IMR-90 (cell line): Measurements from ENCODE around the gene RAB40C. TPM values are rescaled to one million over a fixed set of nuclear protein-coding genes. Genes with fewer than 3 reads are reported as not detected.

Experiments used
- ATAC-seq: fragments of 200-7000 bp; cut with Tn5 transposase; 2 replicates; pipeline ENCODE4 v1.9.1; 2020; ENCODE audit warnings: low read depth, mild to moderate bottlenecking, moderate library complexity
- BruUV-seq: library from RNA; stranded (reverse); fragments of 400-500 nt; replicated peaks from 2 replicates; lab custom pipeline; 2021; lab: Mats Ljungman, UMichigan
- CTCF ChIA-PET: fragments of 300-600 bp; formaldehyde crosslinking; extraction: SDS; loops from one replicate; lab custom pipeline; 2021; ENCODE audit warnings: antibody characterized with exemption; lab: Yijun Ruan, JAX
- POLR2A ChIA-PET: fragments of 300-600 bp; sonication (Branson Sonifier 250); formaldehyde crosslinking; loops from one replicate; lab custom pipeline; 2022; ENCODE audit warnings: antibody characterized with exemption; ENCODE audit not compliant: unreplicated experiment; lab: Charles Lee
- DNase-seq: peaks from one replicate; pipeline ENCODE4 v3.0.0; 2013
- H2AFZ ChIP-seq: replicated peaks from 2 replicates; pipeline ENCODE3; 2013; ENCODE audit warnings: low read length, mild to moderate bottlenecking; ENCODE audit not compliant: poor library complexity
- H2AK5ac ChIP-seq: 2 replicates; pipeline ENCODE4 v1.6.1; 2013; ENCODE audit warnings: low read depth, low read length, inconsistent platforms
- H2AK9ac ChIP-seq: replicated peaks from 2 replicates; pipeline ENCODE3; 2013; ENCODE audit warnings: mild to moderate bottlenecking, low read depth, low read length, moderate library complexity; ENCODE audit not compliant: poor library complexity
- H2BK120ac ChIP-seq: 2 replicates; pipeline ENCODE4 v1.6.1; 2013; ENCODE audit warnings: low read depth, low read length, inconsistent platforms
- H2BK15ac ChIP-seq: 3 replicates; pipeline ENCODE4 v1.6.1; 2013; ENCODE audit warnings: low read depth, low read length, inconsistent platforms
- H2BK20ac ChIP-seq: 2 replicates; pipeline ENCODE4 v1.6.1; 2013; ENCODE audit warnings: low read depth, mild to moderate bottlenecking, inconsistent platforms, low read length, moderate library complexity
- H2BK5ac ChIP-seq: 2 replicates; pipeline ENCODE4 v1.6.1; 2013; ENCODE audit warnings: mild to moderate bottlenecking, low read depth, low read length, inconsistent platforms; ENCODE audit not compliant: poor library complexity, severe bottlenecking
- H3K14ac ChIP-seq: replicated peaks from 2 replicates; pipeline ENCODE4 v1.6.1; 2013; ENCODE audit warnings: low read depth, low read length, inconsistent platforms
- H3K18ac ChIP-seq: 2 replicates; pipeline ENCODE4 v1.6.1; 2013; ENCODE audit warnings: low read depth, low read length, control low read depth
- H3K23ac ChIP-seq: 2 replicates; pipeline ENCODE4 v1.6.1; 2013; ENCODE audit warnings: low read depth, low read length, inconsistent platforms
- H3K27ac ChIP-seq: 2 replicates; pipeline ENCODE4 v1.5.1; 2013; ENCODE audit warnings: mild to moderate bottlenecking, control low read depth, low read length; ENCODE audit not compliant: insufficient read depth
- H3K27me3 ChIP-seq: 2 replicates; pipeline ENCODE4 v1.6.1; 2013; ENCODE audit warnings: low read length; ENCODE audit not compliant: control insufficient read depth, insufficient read depth
- H3K36me3 ChIP-seq: 2 replicates; pipeline ENCODE4 v1.6.1; 2013; ENCODE audit warnings: low read length, mixed read lengths; ENCODE audit not compliant: control insufficient read depth, insufficient read depth
- H3K4ac ChIP-seq: 2 replicates; pipeline ENCODE4 v1.6.1; 2013; ENCODE audit warnings: low read depth, low read length, inconsistent platforms
- H3K4me1 ChIP-seq: 2 replicates; pipeline ENCODE4 v1.6.1; 2013; ENCODE audit warnings: low read length, mixed read lengths; ENCODE audit not compliant: control insufficient read depth, insufficient read depth
- H3K4me2 ChIP-seq: 2 replicates; pipeline ENCODE4 v1.6.1; 2013; ENCODE audit warnings: low read depth, mild to moderate bottlenecking, control low read depth, low read length, moderate library complexity
- H3K4me3 ChIP-seq: 2 replicates; pipeline ENCODE4 v1.5.1; 2013; ENCODE audit warnings: low read depth, mild to moderate bottlenecking, control low read depth, low read length, moderate library complexity; ENCODE audit not compliant: insufficient read depth
- H3K56ac ChIP-seq: 2 replicates; pipeline ENCODE4 v1.6.1; 2013; ENCODE audit warnings: low read length, inconsistent platforms; ENCODE audit not compliant: insufficient read depth; ENCODE audit errors: extremely low read depth
- H3K79me1 ChIP-seq, 2 experiments: 2 replicates each; pipeline ENCODE4 v1.6.1; 2013; ENCODE audit warnings: low read length in 2 of 2, inconsistent platforms in 1 of 2, low read depth in 1 of 2
- H3K9ac ChIP-seq: 2 replicates; pipeline ENCODE4 v1.6.1; 2013; ENCODE audit warnings: low read depth, low read length, control low read depth
- H3K9me1 ChIP-seq: 2 replicates; pipeline ENCODE4 v1.6.1; 2013; ENCODE audit warnings: low read length, inconsistent platforms; ENCODE audit not compliant: insufficient read depth
- H3K9me3 ChIP-seq: 2 replicates; pipeline ENCODE4 v1.6.1; 2013; ENCODE audit warnings: low read length; ENCODE audit not compliant: control insufficient read depth, insufficient read depth
- H4K20me1 ChIP-seq: 2 replicates; pipeline ENCODE4 v1.6.1; 2013; ENCODE audit warnings: low read length, inconsistent platforms; ENCODE audit not compliant: insufficient read depth
- H4K5ac ChIP-seq: 2 replicates; pipeline ENCODE4 v1.6.1; 2013; ENCODE audit warnings: mild to moderate bottlenecking, low read depth, low read length, control low read depth
- H4K8ac ChIP-seq, 2 experiments: 2 replicates each; pipeline ENCODE4 v1.6.1; 2013; ENCODE audit warnings: low read depth in 2 of 2, low read length in 2 of 2, control low read depth in 1 of 2, inconsistent platforms in 1 of 2
- H4K91ac ChIP-seq: 2 replicates; pipeline ENCODE4 v1.6.1; 2013; ENCODE audit warnings: low read depth, low read length, inconsistent platforms; ENCODE audit not compliant: insufficient read depth
- BHLHE40 ChIP-seq: fragments of 150-350 bp; IDR thresholded peaks from 2 replicates; pipeline ENCODE4 v1.6.1; 2016; ENCODE audit warnings: mild to moderate bottlenecking, low read depth, low read length
- CEBPB ChIP-seq: IDR thresholded peaks from 2 replicates; pipeline ENCODE4 v1.6.1; 2012; ENCODE audit warnings: low read depth, low read length, improper control_type of control experiment
- CHD1 ChIP-seq: IDR thresholded peaks from 2 replicates; pipeline ENCODE4 v1.6.1; 2012; ENCODE audit warnings: low read depth, low read length, improper control_type of control experiment
- CTCF ChIP-seq: conservative IDR thresholded peaks from 2 replicates; pipeline ENCODE4 v1.5.1; 2012; ENCODE audit warnings: mild to moderate bottlenecking, low read depth, low read length, improper control_type of control experiment
- ELK1 ChIP-seq: fragments of 150-350 bp; IDR thresholded peaks from 2 replicates; pipeline ENCODE4 v1.6.1; 2016; ENCODE audit warnings: low read depth, mild to moderate bottlenecking, low read length, moderate library complexity, borderline replicate concordance
- FOS ChIP-seq: fragments of 150-350 bp; IDR thresholded peaks from 2 replicates; pipeline ENCODE4 v1.6.1; 2016; ENCODE audit warnings: low read depth, low read length
- MAZ ChIP-seq: IDR thresholded peaks from 2 replicates; pipeline ENCODE4 v1.6.1; 2012; ENCODE audit warnings: low read depth, mild to moderate bottlenecking, low read length, improper control_type of control experiment, moderate library complexity, borderline replicate concordance
- MXI1 ChIP-seq: IDR thresholded peaks from 2 replicates; pipeline ENCODE4 v1.6.1; 2012; ENCODE audit warnings: low read depth, mild to moderate bottlenecking, low read length, moderate library complexity, borderline replicate concordance
- NFE2L2 ChIP-seq: fragments of 150-350 bp; IDR thresholded peaks from 2 replicates; pipeline ENCODE4 v1.6.1; 2016; ENCODE audit warnings: low read depth, mild to moderate bottlenecking, low read length
- POLR2A ChIP-seq: IDR thresholded peaks from 2 replicates; pipeline ENCODE4 v1.6.1; 2012; ENCODE audit warnings: mild to moderate bottlenecking, low read depth, low read length
- RAD21 ChIP-seq: IDR thresholded peaks from 2 replicates; pipeline ENCODE4 v1.6.1; 2012; ENCODE audit warnings: low read length, improper control_type of control experiment
- RCOR1 ChIP-seq: IDR thresholded peaks from 2 replicates; pipeline ENCODE4 v1.6.1; 2012; ENCODE audit warnings: mild to moderate bottlenecking, low read length, improper control_type of control experiment; ENCODE audit not compliant: insufficient replicate concordance
- USF2 ChIP-seq: fragments of 150-350 bp; IDR thresholded peaks from 2 replicates; pipeline ENCODE4 v1.6.1; 2017; ENCODE audit warnings: mild to moderate bottlenecking, antibody characterized with exemption, low read length, low read depth
- WGBS, 2 experiments: methylation state at CpG; one replicate each; pipeline versions ENCODE4 v1.1.5 to v1.1.7; 2013; ENCODE audit warnings: missing lambda C conversion rate in 2 of 2; ENCODE audit not compliant: insufficient read length in 1 of 2; ENCODE audit errors: extremely low coverage in 2 of 2; 5-methylcytosine and 5-hydroxymethylcytosine counted together
- dilution Hi-C: fragments of 300-500 bp; cut with HindIII; formaldehyde crosslinking; loops from one replicate; pipeline ENCODE4 v1.14.3; 2018; ENCODE audit warnings: low sequenced_read_pairs; ENCODE audit not compliant: unreplicated experiment
- in situ Hi-C: fragments of 300-500 bp; cut with MboI; formaldehyde crosslinking; loops from 3 replicates; pipeline ENCODE4 v1.14.3; 2019; ENCODE audit warnings: low sequenced_read_pairs, inconsistent platforms, mixed read lengths
- intact Hi-C: fragments of 100-400 bp; cut with micrococcal nuclease; formaldehyde crosslinking; loops from 2 replicates; pipeline ENCODE4 v1.10.0; 2022
- polyA plus RNA-seq, 3 experiments: library from polyadenylated mRNA; depleted of rRNA; stranded (reverse); fragments of >200 nt; gene quantifications; 2 replicates each; pipeline ENCODE4 v1.2.3, GENCODE V29; 2012; ENCODE audit warnings: low replicate concordance in 1 of 3
- total RNA-seq: library from RNA; depleted of rRNA; stranded (reverse); fragments of >200 nt; gene quantifications from 2 replicates; pipeline ENCODE4 v1.2.3, GENCODE V29; 2012

The RAB40C gene
- total and polyA plus RNA-seq, 2 of the 4 experiments (the other 2 are of a cell fraction), result 6.8 to 13.7 TPM

- no peak for TF ChIP-seq CTCF
Measured at GRCh38 chr16:543301-544164, 46.3 kb upstream of the RAB40C start (continued).

GRCh38 chr16:544517-544916 is 45.3 kb upstream of the RAB40C start:
- H3K79me1 ChIP-seq, result peaks cover 4 to 35% of the 10 kb centered on the region in 2 experiments; a peak in 3 of 4 replicates
- ChIA-PET CTCF (no interaction called here), POLR2A (no interaction called here)
- H4K5ac ChIP-seq, result no peak overlapping the region
- in situ Hi-C loops (no loop called here), dilution Hi-C loops (no loop called here), intact Hi-C loops (no loop called here)
- no peak overlapping the region for H3K27ac ChIP-seq
- peaks cover 10% of the 10 kb centered on the region for H3K4me1 ChIP-seq
- WGBS, 2 experiments, result 93% methylated on average over 19 of the region's 46 CpGs; no CpG with 5 or more reads in 1 of the 2 experiments
- no peak for ATAC-seq
- H4K8ac ChIP-seq, result no peak overlapping the region
- no peak overlapping the region for H2AFZ ChIP-seq
- peaks cover 59% of the 10 kb centered on the region for H4K20me1 ChIP-seq
- H3K56ac ChIP-seq, result no peak overlapping the region
- no peak overlapping the region for H2BK5ac ChIP-seq
- no peak overlapping the region for H2AK5ac ChIP-seq
- no peaks in the 10 kb centered on the region for H3K9me3 ChIP-seq
- H2BK20ac ChIP-seq, result no peak overlapping the region
- H4K91ac ChIP-seq, result no peak overlapping the region
- H2BK120ac ChIP-seq, result no peak overlapping the region
- no peaks in the 10 kb centered on the region; the same call in 1 of the 2 replicates for H3K9me1 ChIP-seq
- BruUV-seq, result no TSS peak
- H3K4ac ChIP-seq, result no peak overlapping the region
- no peak overlapping the region for H3K18ac ChIP-seq
- peaks cover 18% of the 10 kb centered on the region for H3K36me3 ChIP-seq
- no peak overlapping the region for H3K4me2 ChIP-seq
- no peak overlapping the region for H2AK9ac ChIP-seq
- no peaks in the 10 kb centered on the region for H3K27me3 ChIP-seq
- DNase-seq, result no peak
- no peak overlapping the region for H3K4me3 ChIP-seq
- H2BK15ac ChIP-seq, result no peak overlapping the region
- H3K14ac ChIP-seq, result no peak overlapping the region
- H3K9ac ChIP-seq, result no peak overlapping the region
- H3K23ac ChIP-seq, result no peak overlapping the region
- TF ChIP-seq CEBPB (no peak), USF2 (no peak), RAD21 (no peak), CHD1 (no peak), ELK1 (no peak), MAZ (no peak), BHLHE40 (no peak), MXI1 (no peak), RCOR1 (no peak), FOS (no peak), NFE2L2 (no peak), POLR2A (no peak)
